ENCODE data around the gene RXRB.
"Not testable (repeated sequence)": the region's sequence is repeated elsewhere in the genome, so short reads cannot be mapped to it uniquely, and the experiment has no call there.

- TF ChIP-seq ZNF274 (IDR thresholded peaks at IDR 0.05; ENCODE audit: low read depth, low read length); YY1 (IDR thresholded peaks at IDR 0.05; ENCODE audit: insufficient read depth, insufficient read length); SUZ12 (IDR thresholded peaks at IDR 0.05; ENCODE audit: extremely low read depth, insufficient read depth, insufficient read length): not testable (repeated sequence)
Measured at GRCh38 chr6:33226503-33227120, 26.1 kb upstream of the RXRB start.

All from NT2/D1 (cell line).